K562 (cell line): ENCODE data around the gene ABCF2. TPM values are rescaled to one million over a fixed set of nuclear protein-coding genes. Genes with fewer than 3 reads are reported as not detected.

Experiments
- HNRNPK ChIP-seq: fragments of 200-400 bp; formaldehyde crosslinking; IDR thresholded peaks from one replicate; pipeline ENCODE4 v1.6.1; 2018; ENCODE audit warnings: mild to moderate bottlenecking, low read depth, low read length; ENCODE audit not compliant: poor library complexity, severe bottlenecking
- JUND ChIP-seq, 2 experiments: IDR thresholded peaks; 2 replicates in 1 of 2; 3 replicates in 1 of 2; pipeline ENCODE4 v1.6.1; 2011; ENCODE audit warnings: borderline replicate concordance in 2 of 2, low read depth in 2 of 2, low read length in 2 of 2, improper control_type of control experiment in 1 of 2, missing biosample characterization in 1 of 2, missing genetic modification characterization in 1 of 2, missing genetic modification reagents in 1 of 2
- KLF6 ChIP-seq: fragments of 250-450 bp; sonication (Bioruptor Pico); IDR thresholded peaks from 2 replicates; pipeline ENCODE4 v1.4.0; 2020; ENCODE audit warnings: mild to moderate bottlenecking, moderate library complexity, borderline replicate concordance
- LARP7 ChIP-seq: fragments of 450-650 bp; IDR thresholded peaks from 2 replicates; pipeline ENCODE4 v1.6.1; 2016
- MYBL2 ChIP-seq, 2 experiments: fragments of 450-650 bp in 1 of 2; sonication (generic) in 1 of 2; formaldehyde crosslinking in 1 of 2; IDR thresholded peaks; 2 replicates each; pipeline versions ENCODE4 v1.6.1 to v1.8.1; 2017 to 2022; ENCODE audit warnings: borderline replicate concordance in 1 of 2, inconsistent platforms in 1 of 2, low read depth in 1 of 2, mild to moderate bottlenecking in 1 of 2, missing genetic modification reagents in 1 of 2, moderate library complexity in 1 of 2
- SIN3A ChIP-seq, 2 experiments: fragments of 150-350 bp in 1 of 2; IDR thresholded peaks; 2 replicates each; pipeline ENCODE4 v1.6.1; 2011 to 2016; ENCODE audit warnings: borderline replicate concordance in 2 of 2, low read depth in 2 of 2, low read length in 2 of 2, mild to moderate bottlenecking in 2 of 2, moderate library complexity in 2 of 2; ENCODE audit not compliant: control insufficient read depth in 1 of 2
- SRSF7 ChIP-seq: fragments of 200-400 bp; formaldehyde crosslinking; optimal IDR thresholded peaks from 2 replicates; pipeline ENCODE3; 2017; ENCODE audit warnings: mild to moderate bottlenecking, low read depth, low read length
- STAG1 ChIP-seq: sonication (generic); formaldehyde crosslinking; IDR thresholded peaks from 2 replicates; pipeline ENCODE4 v1.5.0; 2020; ENCODE audit warnings: missing genetic modification reagents, borderline replicate concordance
- TEAD4 ChIP-seq, 2 experiments: sonication (generic) in 1 of 2; formaldehyde crosslinking in 1 of 2; IDR thresholded peaks; 2 replicates each; pipeline versions ENCODE4 v1.6.1 to v1.8.0; 2012 to 2022; ENCODE audit warnings: borderline replicate concordance in 1 of 2, inconsistent platforms in 1 of 2, low read length in 1 of 2, mild to moderate bottlenecking in 1 of 2, missing genetic modification reagents in 1 of 2
- ZNF12 ChIP-seq: sonication (generic); formaldehyde crosslinking; IDR thresholded peaks from 2 replicates; pipeline ENCODE4 v1.4.0; 2020; ENCODE audit warnings: mild to moderate bottlenecking, missing genetic modification reagents
- ZNF507 ChIP-seq: conservative IDR thresholded peaks from 2 replicates; pipeline ENCODE4 v1.6.1; 2017; ENCODE audit warnings: missing genetic modification characterization, missing compliant biosample characterization
- ZNF583 ChIP-seq: fragments of 250-450 bp; sonication (Bioruptor Pico); IDR thresholded peaks from 2 replicates; pipeline ENCODE4 v1.4.0; 2020
- polyA plus RNA-seq, 8 experiments: library from polyadenylated mRNA; depleted of rRNA in 4 of 8; stranded (reverse) in 5 of 8; unstranded in 3 of 8; fragments of >200 nt; fragmentation: Nextera tagmentation in 2 of 8; fragmentation: Illumina TruSeq in 1 of 8; extraction: Ambion mirVana in 2 of 8; extraction: Trizol in 1 of 8; gene quantifications; 2 replicates each; pipeline versions ENCODE4 v1.2.1 to v1.2.3, GENCODE V29; 2011 to 2014; ENCODE audit warnings: inconsistent platforms in 1 of 8, missing spikeins in 1 of 8
- total RNA-seq, 7 experiments: library from RNA; depleted of rRNA in 6 of 7; stranded (reverse); fragments of >200 nt in 6 of 7; fragmentation: Illumina TruSeq in 2 of 7; extraction: Trizol in 2 of 7; gene quantifications; 2 replicates each; pipeline versions ENCODE4 v1.2.1 to v1.2.3, GENCODE V29; 2011 to 2021; ENCODE audit warnings: low replicate concordance in 1 of 7
- TF ChIP-seq, protein P1 (sequence below): fragments of 200-800 bp; sonication (Bioruptor generic); IDR thresholded peaks from 2 replicates; pipeline ENCODE4 v1.6.1; 2017; ENCODE audit warnings: missing genetic modification characterization, missing compliant biosample characterization
- TF ChIP-seq, protein P2 (sequence below): fragments of 250-450 bp; sonication (Bioruptor Pico); IDR thresholded peaks from 2 replicates; pipeline ENCODE4 v1.8.0; 2021; ENCODE audit warnings: borderline replicate concordance, mild to moderate bottlenecking, moderate library complexity; ENCODE audit not compliant: poor library complexity, severe bottlenecking
- TF ChIP-seq, protein P3 (sequence below): sonication (generic); formaldehyde crosslinking; IDR thresholded peaks from 2 replicates; pipeline ENCODE4 v1.8.1; 2023; ENCODE audit warnings: mild to moderate bottlenecking, missing genetic modification reagents
- TF ChIP-seq, protein P4 (sequence below): sonication (generic); formaldehyde crosslinking; IDR thresholded peaks from 2 replicates; pipeline ENCODE4 v1.8.0; 2023; ENCODE audit warnings: mild to moderate bottlenecking, missing genetic modification reagents

ABCF2 gene
- total and polyA plus RNA-seq, 9 of the 15 experiments (the other 6 are each of a cell fraction or from before 2014, with no cell fraction given) = 62.1 to 224 (median 113) TPM

DNA sequence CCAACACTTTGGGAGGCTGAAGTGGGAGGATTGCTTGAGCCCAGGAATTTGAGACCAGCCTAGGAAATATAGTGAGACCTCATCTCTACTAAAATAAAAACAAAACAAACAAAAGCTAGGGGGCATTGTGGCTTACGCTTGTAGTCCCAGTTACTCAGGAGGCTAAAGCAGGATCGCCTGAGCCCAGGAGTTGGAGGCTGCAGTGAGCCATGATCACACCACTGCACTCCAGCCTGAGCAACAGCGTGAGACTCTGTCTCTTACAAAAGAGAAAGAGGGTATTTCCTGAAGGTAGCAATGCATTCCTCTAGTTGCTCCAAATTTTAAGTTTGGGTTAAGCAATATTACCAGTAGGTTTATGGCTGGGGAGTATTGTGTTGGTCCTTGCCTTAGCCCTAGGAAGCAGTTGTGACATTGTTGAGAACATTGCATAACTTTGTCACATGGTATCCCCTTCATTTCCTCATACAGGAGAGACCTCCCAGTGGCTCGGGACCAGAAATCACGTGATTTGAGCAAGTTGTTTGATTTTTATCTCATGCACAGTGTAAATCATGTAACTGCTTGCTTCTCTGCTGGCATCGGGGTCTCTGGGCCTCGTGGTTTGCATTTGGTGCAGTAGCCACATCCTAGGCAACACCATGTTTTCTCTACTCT, 44.8 kb upstream of the ABCF2 start (continued):
- TF ChIP-seq MYBL2 (IDR thresholded peaks at IDR 0.05; ENCODE audit: low read depth) = no peak
- TF ChIP-seq MYBL2 (CRISPR knock-in tag; IDR thresholded peaks at IDR 0.05; ENCODE audit: borderline replicate concordance) = no peak
- TF ChIP-seq, protein P1, sequence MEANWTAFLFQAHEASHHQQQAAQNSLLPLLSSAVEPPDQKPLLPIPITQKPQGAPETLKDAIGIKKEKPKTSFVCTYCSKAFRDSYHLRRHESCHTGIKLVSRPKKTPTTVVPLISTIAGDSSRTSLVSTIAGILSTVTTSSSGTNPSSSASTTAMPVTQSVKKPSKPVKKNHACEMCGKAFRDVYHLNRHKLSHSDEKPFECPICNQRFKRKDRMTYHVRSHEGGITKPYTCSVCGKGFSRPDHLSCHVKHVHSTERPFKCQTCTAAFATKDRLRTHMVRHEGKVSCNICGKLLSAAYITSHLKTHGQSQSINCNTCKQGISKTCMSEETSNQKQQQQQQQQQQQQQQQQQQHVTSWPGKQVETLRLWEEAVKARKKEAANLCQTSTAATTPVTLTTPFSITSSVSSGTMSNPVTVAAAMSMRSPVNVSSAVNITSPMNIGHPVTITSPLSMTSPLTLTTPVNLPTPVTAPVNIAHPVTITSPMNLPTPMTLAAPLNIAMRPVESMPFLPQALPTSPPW = no peak
- no peak for TF ChIP-seq KLF6 (CRISPR knock-in tag)
- TF ChIP-seq, protein P2, sequence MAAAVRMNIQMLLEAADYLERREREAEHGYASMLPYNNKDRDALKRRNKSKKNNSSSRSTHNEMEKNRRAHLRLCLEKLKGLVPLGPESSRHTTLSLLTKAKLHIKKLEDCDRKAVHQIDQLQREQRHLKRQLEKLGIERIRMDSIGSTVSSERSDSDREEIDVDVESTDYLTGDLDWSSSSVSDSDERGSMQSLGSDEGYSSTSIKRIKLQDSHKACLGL = no peak
- TF ChIP-seq HNRNPK = no peak
- no peak for TF ChIP-seq JUND (IDR thresholded peaks at IDR 0.05; ENCODE audit: borderline replicate concordance, low read depth, low read length)
- TF ChIP-seq JUND (tag; IDR thresholded peaks at IDR 0.05; ENCODE audit: borderline replicate concordance, low read depth, low read length) = no peak
- TF ChIP-seq SIN3A (IDR thresholded peaks at IDR 0.05; ENCODE audit: borderline replicate concordance in 2 of 2, control insufficient read depth in 1 of 2, low read depth in 2 of 2, low read length in 2 of 2) = no peak
- no peak for TF ChIP-seq LARP7
- no peak for TF ChIP-seq STAG1
- no peak for TF ChIP-seq SRSF7
- TF ChIP-seq, protein P3, sequence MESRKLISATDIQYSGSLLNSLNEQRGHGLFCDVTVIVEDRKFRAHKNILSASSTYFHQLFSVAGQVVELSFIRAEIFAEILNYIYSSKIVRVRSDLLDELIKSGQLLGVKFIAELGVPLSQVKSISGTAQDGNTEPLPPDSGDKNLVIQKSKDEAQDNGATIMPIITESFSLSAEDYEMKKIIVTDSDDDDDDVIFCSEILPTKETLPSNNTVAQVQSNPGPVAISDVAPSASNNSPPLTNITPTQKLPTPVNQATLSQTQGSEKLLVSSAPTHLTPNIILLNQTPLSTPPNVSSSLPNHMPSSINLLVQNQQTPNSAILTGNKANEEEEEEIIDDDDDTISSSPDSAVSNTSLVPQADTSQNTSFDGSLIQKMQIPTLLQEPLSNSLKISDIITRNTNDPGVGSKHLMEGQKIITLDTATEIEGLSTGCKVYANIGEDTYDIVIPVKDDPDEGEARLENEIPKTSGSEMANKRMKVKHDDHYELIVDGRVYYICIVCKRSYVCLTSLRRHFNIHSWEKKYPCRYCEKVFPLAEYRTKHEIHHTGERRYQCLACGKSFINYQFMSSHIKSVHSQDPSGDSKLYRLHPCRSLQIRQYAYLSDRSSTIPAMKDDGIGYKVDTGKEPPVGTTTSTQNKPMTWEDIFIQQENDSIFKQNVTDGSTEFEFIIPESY = no peak
- no peak for TF ChIP-seq ZNF507 (tag)
- TF ChIP-seq ZNF583 = 0 out of 2 replicates have a peak, but pooled peaks have one; percentile 56
- TF ChIP-seq, protein P4, sequence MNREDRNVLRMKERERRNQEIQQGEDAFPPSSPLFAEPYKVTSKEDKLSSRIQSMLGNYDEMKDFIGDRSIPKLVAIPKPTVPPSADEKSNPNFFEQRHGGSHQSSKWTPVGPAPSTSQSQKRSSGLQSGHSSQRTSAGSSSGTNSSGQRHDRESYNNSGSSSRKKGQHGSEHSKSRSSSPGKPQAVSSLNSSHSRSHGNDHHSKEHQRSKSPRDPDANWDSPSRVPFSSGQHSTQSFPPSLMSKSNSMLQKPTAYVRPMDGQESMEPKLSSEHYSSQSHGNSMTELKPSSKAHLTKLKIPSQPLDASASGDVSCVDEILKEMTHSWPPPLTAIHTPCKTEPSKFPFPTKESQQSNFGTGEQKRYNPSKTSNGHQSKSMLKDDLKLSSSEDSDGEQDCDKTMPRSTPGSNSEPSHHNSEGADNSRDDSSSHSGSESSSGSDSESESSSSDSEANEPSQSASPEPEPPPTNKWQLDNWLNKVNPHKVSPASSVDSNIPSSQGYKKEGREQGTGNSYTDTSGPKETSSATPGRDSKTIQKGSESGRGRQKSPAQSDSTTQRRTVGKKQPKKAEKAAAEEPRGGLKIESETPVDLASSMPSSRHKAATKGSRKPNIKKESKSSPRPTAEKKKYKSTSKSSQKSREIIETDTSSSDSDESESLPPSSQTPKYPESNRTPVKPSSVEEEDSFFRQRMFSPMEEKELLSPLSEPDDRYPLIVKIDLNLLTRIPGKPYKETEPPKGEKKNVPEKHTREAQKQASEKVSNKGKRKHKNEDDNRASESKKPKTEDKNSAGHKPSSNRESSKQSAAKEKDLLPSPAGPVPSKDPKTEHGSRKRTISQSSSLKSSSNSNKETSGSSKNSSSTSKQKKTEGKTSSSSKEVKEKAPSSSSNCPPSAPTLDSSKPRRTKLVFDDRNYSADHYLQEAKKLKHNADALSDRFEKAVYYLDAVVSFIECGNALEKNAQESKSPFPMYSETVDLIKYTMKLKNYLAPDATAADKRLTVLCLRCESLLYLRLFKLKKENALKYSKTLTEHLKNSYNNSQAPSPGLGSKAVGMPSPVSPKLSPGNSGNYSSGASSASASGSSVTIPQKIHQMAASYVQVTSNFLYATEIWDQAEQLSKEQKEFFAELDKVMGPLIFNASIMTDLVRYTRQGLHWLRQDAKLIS (CRISPR knock-in tag) = no peak
- TF ChIP-seq TEAD4 (IDR thresholded peaks at IDR 0.05; ENCODE audit: low read length) = 0 out of 2 replicates have a peak, but pooled peaks have one; percentile 12
- no peak for TF ChIP-seq TEAD4 (CRISPR knock-in tag; IDR thresholded peaks at IDR 0.05; ENCODE audit: borderline replicate concordance)
- no peak for TF ChIP-seq ZNF12 (CRISPR knock-in tag)
